Heart left ventricle (tissue), 16 donors: ENCODE results near the gene APEH. TPM values are rescaled to one million over a fixed set of nuclear protein-coding genes. Genes with fewer than 3 reads are reported as not detected.

Experiments used
- ATAC-seq, 4 donors: fragments of 200-7000 bp; cut with Tn5 transposase; one replicate each; pipeline ENCODE4 v1.9.1; 2020 to 2022; ENCODE audit warnings: moderate library complexity in 4 of 4, mild to moderate bottlenecking in 3 of 4, moderate number of reproducible peaks in 1 of 4
- DNase-seq, 5 donors: peaks; one replicate each; pipeline ENCODE4 v3.0.0-alpha.2; 2020
- H3K27ac ChIP-seq, 12 donors: fragments of 200-600 bp; sonication (generic) in 4 of 12; one replicate each; pipeline versions ENCODE4 v1.5.0 to v1.8.0; 2016 to 2022; ENCODE audit warnings: mild to moderate bottlenecking in 2 of 12
- H3K27me3 ChIP-seq, 9 donors: fragments of 200-600 bp; sonication (generic) in 2 of 9; one replicate each; pipeline versions ENCODE4 v1.5.1 to v1.8.0; 2016 to 2022; ENCODE audit warnings: mild to moderate bottlenecking in 3 of 9
- H3K36me3 ChIP-seq, 9 donors: fragments of 200-600 bp; sonication (generic) in 2 of 9; one replicate each; pipeline versions ENCODE4 v1.5.0 to v1.8.0; 2018 to 2022; ENCODE audit warnings: mild to moderate bottlenecking in 2 of 9
- H3K4me1 ChIP-seq, 12 donors: fragments of 200-600 bp; sonication (generic) in 4 of 12; one replicate each; pipeline versions ENCODE4 v1.5.0 to v1.8.0; 2016 to 2022; ENCODE audit warnings: mild to moderate bottlenecking in 3 of 12
- H3K4me3 ChIP-seq, 12 donors: fragments of 200-600 bp; sonication (generic) in 4 of 12; one replicate each; pipeline versions ENCODE4 v1.5.0 to v1.8.0; 2017 to 2022; ENCODE audit warnings: mild to moderate bottlenecking in 9 of 12, moderate library complexity in 4 of 12
- H3K9me3 ChIP-seq, 12 donors: fragments of 200-600 bp; sonication (generic) in 4 of 12; one replicate each; pipeline versions ENCODE4 v1.5.0 to v1.8.0; 2016 to 2022; ENCODE audit warnings: mild to moderate bottlenecking in 1 of 12
- POLR2A ChIP-seq, 2 donors: fragments of 450-650 bp; IDR thresholded peaks; one replicate each; pipeline ENCODE4 v1.6.1; 2017; ENCODE audit warnings: antibody characterized with exemption in 2 of 2, mild to moderate bottlenecking in 2 of 2, moderate library complexity in 2 of 2
- WGBS, 4 donors: extraction: QIAGEN DNeasy Blood & Tissue Kit in 2 of 4; methylation state at CpG; one replicate each; pipeline versions ENCODE4 v1.1.5 to v1.1.7; 2013 to 2018; 5-methylcytosine and 5-hydroxymethylcytosine counted together
- intact Hi-C, 10 donors: fragments of 100-400 bp; cut with DNase I; formaldehyde crosslinking; loops; one replicate each; pipeline versions ENCODE4 v1.11.1 to v1.14.2; 2022
- polyA plus RNA-seq, 2 donors: library from polyadenylated mRNA; stranded (reverse); fragments of 200-250 nt; gene quantifications; one replicate each; pipeline ENCODE4 v1.2.3, GENCODE V29; 2013
- total RNA-seq, 9 donors: library from RNA; depleted of rRNA in 2 of 9; stranded (reverse); fragments of >200 nt in 2 of 9; fragmentation: NEBNext Ultra II Directional in 3 of 9; extraction: Animal tissue kit (Norgen Biotek cat#: 25700) in 3 of 9; gene quantifications; one replicate each; pipeline versions ENCODE4 v1.1.0 to v1.2.4, GENCODE V29; 2016 to 2023
- TF ChIP-seq, protein P1 (sequence below), 12 donors: fragments of 200-600 bp; sonication (generic) in 4 of 12; IDR thresholded peaks; one replicate each; pipeline versions ENCODE4 v1.5.0 to v1.8.0; 2018 to 2022; ENCODE audit warnings: antibody characterized with exemption in 12 of 12, mild to moderate bottlenecking in 5 of 12
- donor health status: ischemic (EF 13 %, LVEDD 7.1; RV severe dilation, severe dysfunction).
- donor health status: healthy with polysubstance abuse.
- donor health status: DM: no; HTN: yes; CAD: no.
- donor health status: DM: no; HTN: no; CAD: no.
- donor health status: ischemic (EF 25% LVEDD 6.9; RV normal size, moderate dysfunction).
- donor health status: ischemic (EF 25% LVEDD 5.7; RV mildly dilated, moderate dysfunction).
- donor health status: healthy.
- donor health status: DM: yes; HTN: yes; CAD: no.
- donor health status: ischemic (EF 35%, LVEDD 5.7; RV mildly dilated, moderate dysfunction).
- donor health status: nonischemic (EF 11% LVEDD 7.7; RV severe dilation, severe dysfunction).
- donor health status: DM: yes; HTN: yes; CAD: no.
- donor health status: PGD.
- donor health status: ischemic (EF 29% LVEDD 5.4; RV normal size, mild dysfunction).
- donor health status: nonischemic (EF 23%, LVEDD 6.1; RV moderate dilation, normal function).

Gene APEH
- total and polyA plus RNA-seq, 11 donors: 18.3 to 136 (median 102) TPM

DNA sequence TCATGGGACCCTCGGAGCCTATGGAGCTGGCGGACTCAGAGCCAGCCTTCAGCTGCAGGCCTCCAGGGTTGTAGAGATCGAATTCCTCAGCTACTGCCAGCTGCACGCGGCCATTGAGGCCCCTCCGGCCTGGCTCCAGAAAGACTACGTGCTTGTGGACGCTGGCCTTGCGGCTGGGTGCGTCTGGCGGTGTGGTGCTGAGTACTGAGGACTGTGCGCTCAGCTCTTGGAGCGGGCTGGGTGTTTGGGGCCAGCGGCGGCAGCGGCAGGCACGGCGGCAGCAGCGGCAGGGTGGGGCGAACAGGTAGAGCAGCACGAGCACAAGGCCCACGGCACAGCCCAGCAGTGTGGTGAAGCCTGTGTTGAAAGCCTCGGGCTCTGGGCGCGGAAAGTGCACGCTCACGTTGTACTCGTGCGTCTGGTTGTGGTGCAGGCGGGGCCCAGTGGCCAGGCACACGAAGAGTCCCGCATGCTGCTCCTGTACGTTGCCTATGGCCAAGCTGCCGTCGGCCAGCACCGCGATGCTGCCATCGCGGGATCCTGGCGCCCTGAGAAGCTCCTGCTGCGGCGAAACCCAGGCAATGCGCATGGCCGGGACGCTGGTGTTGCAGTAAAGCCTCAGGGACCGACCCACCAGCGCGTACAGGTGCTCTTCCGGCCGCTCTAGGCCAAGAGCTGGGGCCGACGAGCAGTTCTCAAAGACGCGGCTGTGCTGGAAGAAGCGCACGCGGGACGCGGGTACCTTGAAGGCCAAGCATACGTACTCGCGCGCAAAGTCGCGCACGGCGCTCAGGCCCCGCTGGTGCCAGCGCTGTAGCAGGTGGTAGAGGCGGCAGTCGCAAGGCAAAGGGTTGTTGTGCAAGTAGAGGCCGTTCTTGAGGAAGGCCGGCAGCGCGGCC, 44.1 kb downstream of the APEH start:
- TF ChIP-seq, protein P1, sequence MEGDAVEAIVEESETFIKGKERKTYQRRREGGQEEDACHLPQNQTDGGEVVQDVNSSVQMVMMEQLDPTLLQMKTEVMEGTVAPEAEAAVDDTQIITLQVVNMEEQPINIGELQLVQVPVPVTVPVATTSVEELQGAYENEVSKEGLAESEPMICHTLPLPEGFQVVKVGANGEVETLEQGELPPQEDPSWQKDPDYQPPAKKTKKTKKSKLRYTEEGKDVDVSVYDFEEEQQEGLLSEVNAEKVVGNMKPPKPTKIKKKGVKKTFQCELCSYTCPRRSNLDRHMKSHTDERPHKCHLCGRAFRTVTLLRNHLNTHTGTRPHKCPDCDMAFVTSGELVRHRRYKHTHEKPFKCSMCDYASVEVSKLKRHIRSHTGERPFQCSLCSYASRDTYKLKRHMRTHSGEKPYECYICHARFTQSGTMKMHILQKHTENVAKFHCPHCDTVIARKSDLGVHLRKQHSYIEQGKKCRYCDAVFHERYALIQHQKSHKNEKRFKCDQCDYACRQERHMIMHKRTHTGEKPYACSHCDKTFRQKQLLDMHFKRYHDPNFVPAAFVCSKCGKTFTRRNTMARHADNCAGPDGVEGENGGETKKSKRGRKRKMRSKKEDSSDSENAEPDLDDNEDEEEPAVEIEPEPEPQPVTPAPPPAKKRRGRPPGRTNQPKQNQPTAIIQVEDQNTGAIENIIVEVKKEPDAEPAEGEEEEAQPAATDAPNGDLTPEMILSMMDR (IDR thresholded peaks at IDR 0.05): no peak
- TF ChIP-seq POLR2A (IDR thresholded peaks at IDR 0.05): no peak
- DNase-seq: peak in 3 of 5 donors; percentile 23 to 63 (median 35)
- no peaks in the 10 kb centered on the region for H3K27me3 ChIP-seq
- H3K4me3 ChIP-seq: peak overlapping the region in 8 of 12 donors; percentile 47 to 72 (median 64)
- no peak for ATAC-seq
- no peak overlapping the region for H3K27ac ChIP-seq
- WGBS, 4 donors: 64 to 80% (median 73%) methylated on average over 50 to 75 of the region's 75 CpGs
- H3K36me3 ChIP-seq: peaks cover 2 to 56% (median 38%) of the 10 kb centered on the region in 9 donors
- no peaks in the 10 kb centered on the region for H3K9me3 ChIP-seq
- intact Hi-C loops: loop anchor here in 2 of 10 donors (10.0 kb wide), 2 partner anchors 117 to 187 kb away; partner anchors contain the start of gene MST1R (in 1 of the 2)
- peaks cover 13 to 35% (median 20%) of the 10 kb centered on the region in 12 donors for H3K4me1 ChIP-seq

DNA sequence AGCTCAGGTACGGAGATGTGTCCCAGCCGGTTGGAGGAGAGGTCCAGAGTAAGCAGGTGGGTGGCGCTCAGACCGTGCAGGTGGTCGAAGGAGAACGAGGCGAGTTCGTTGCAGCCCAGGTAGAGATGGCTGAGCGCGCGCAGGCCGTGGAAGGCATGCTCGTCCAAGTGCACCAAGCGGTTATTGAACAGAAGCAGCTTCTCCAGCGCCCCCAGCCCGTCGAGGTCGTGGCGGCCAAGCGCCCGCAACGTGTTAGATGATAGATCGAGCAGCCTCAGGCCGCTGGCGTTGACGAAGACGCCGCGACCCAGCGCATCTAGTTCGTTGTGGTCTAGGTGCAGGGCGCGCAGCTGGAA, 44.7 kb downstream of the APEH start:
- Histone ChIP-seq H3K27ac (peak overlapping the region in 3 of 12 donors; percentile 60 to 72 (median 64)), H3K9me3 (no peaks in the 10 kb centered on the region), H3K36me3 (peaks cover 0 to 52% (median 38%) of the 10 kb centered on the region in 9 donors), H3K4me3 (peak overlapping the region; percentile 29 to 72 (median 63)), H3K27me3 (no peaks in the 10 kb centered on the region), H3K4me1 (peaks cover 13 to 36% (median 21%) of the 10 kb centered on the region in 12 donors)
- ATAC-seq (peak in 1 of 4 donors; percentile 0), DNase-seq (peak in 1 of 5 donors; percentile 61)
- intact Hi-C loops: loop anchor here in 2 of 10 donors (10.0 kb wide), 2 partner anchors 116 to 186 kb away; partner anchors contain the start of gene MST1R (in 1 of the 2)
- WGBS, 4 donors: 11 to 17% (median 13%) methylated on average over 33 of the region's 33 CpGs
- TF ChIP-seq, protein P1 (IDR thresholded peaks at IDR 0.05): no peak
- TF ChIP-seq POLR2A (IDR thresholded peaks at IDR 0.05): no peak

DNA sequence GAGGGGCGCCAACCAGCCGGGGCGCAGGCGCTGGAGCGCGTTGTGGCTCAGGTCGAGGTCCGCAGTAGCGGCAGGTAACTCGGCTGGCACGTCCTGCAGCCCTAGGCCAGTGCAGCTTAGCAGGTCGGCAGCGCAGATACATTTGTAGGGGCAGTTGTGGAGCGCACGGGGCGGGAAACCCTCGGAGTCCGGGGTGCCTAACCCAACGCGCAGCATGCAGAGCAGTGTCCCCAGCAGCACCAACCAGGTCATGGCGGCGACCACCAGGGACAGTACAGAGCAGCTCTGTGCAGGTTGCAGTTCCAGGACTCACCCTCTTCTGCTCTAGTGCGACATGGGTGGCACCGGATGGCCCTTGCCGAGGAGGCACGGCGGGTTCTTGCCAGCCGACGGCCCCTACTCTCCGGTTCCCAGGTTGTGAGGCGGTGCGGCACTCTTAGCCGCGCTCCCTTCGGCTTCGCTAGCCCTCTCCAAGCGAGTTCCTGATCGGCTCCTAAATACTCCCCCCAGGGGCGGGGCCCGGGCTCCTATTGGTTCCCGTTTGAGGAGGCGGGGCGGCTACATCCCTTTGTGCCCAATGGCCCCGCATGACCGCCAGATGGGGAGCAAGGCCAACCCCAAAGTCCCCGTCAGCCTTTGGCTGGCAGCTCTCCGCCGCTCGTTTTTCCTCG, 45.2 kb downstream of the APEH start, which contains the start of gene AMIGO3:
Gene AMIGO3, minus strand, starts transcription at position 471 of the 671 bp plus-strand sequence. Its CDS starts 219 bp downstream, at position 252.
- Histone ChIP-seq H3K27ac (peak within 1 kb of the TSS in 10 of 12 donors; percentile 24 to 79 (median 66)), H3K4me3 (peak within 1 kb of the TSS; percentile 29 to 72 (median 63)), H3K36me3 (peaks cover 0 to 46% (median 36%) of the 10 kb centered on the region in 9 donors), H3K9me3 (no peaks in the 10 kb centered on the region), H3K27me3 (no peaks in the 10 kb centered on the region), H3K4me1 (peaks cover 13 to 37% (median 23%) of the 10 kb centered on the region in 12 donors)
- WGBS, 4 donors: 0 to 2% (median 1%) methylated on average over 19 to 50 of the region's 50 CpGs
- ATAC-seq (peak; percentile 71 to 87 (median 79)), DNase-seq (peak; percentile 95 to 99 (median 97))
- peak; percentile 7 to 96 for TF ChIP-seq POLR2A (IDR thresholded peaks at IDR 0.05)
- TF ChIP-seq, protein P1 (IDR thresholded peaks at IDR 0.05): peak; percentile 8 to 69 (median 54)
- intact Hi-C loops: loop anchor here in 2 of 10 donors (10.0 kb wide), 2 partner anchors 115 to 185 kb away; partner anchors contain the start of gene MST1R (in 1 of the 2)
